8988T (cell line): ENCODE results near the gene GET3.
"Not testable (repeated sequence)": the region's sequence is repeated elsewhere in the genome, so short reads cannot be mapped to it uniquely, and the experiment has no call there.

ENCODE experiments used
- DNase-seq: peaks from one replicate; pipeline ENCODE4 v3.0.0; 2011

Gene GET3

DNA sequence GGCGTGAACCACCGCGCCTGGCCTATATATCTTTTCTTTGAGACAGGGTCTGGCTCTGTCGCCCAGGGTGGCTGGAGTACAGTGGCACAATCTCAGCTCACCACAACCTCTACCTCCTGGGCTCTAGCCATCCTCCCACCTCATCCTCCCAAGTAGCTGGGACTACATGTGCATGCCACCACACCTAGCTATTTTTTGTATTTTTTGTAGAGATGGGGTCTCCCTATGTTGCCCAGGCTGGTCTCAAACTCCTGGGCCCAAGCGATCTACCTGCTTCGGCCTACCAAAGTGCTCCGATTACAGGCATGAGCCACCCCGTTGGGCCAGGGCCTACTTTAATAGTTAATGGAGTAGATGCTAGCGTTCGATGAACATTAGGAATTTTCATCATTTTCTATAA is 17.0 kb upstream of the GET3 start:
- DNase-seq: no peak

DNA sequence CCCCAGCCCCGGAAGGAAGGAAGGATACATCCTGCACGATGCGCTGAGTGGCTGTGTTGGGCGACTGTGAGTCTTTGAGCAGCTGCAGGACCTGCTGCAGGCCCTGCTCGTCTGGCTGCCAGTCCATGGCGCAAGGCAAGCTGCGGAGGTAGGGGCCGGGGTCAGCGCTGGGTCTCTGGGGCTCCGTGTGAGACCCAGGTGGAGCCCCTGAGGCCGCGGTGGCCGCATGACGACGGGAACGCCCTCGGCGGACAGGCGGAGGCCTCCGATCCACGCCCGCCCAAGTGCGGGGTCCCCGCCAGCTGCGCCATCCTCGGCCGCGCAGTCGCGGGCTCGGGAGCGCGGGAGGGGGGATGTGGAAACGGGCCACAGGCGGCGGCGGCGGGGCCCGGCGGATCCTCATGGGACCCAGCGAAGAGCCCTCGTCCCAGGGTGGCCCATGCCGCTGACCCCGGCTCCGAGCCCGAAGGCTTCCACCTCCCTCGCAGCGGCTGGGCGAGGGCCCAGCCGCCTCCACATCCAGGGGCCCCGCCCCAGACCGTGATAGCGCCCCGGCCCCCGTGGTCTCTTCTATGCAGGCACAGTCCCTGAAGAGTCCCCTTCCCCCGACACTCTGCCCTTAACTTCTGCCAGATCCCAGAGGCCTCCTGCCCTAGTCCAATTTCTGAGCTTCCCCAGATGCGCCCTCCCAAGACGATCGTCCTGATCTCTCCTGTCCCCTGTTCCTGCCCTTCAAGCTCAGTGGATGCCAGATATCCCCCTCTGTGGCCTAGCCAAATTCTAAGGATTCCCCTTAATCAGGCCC is 16.2 kb upstream of the GET3 start:
- no peak for DNase-seq

DNA sequence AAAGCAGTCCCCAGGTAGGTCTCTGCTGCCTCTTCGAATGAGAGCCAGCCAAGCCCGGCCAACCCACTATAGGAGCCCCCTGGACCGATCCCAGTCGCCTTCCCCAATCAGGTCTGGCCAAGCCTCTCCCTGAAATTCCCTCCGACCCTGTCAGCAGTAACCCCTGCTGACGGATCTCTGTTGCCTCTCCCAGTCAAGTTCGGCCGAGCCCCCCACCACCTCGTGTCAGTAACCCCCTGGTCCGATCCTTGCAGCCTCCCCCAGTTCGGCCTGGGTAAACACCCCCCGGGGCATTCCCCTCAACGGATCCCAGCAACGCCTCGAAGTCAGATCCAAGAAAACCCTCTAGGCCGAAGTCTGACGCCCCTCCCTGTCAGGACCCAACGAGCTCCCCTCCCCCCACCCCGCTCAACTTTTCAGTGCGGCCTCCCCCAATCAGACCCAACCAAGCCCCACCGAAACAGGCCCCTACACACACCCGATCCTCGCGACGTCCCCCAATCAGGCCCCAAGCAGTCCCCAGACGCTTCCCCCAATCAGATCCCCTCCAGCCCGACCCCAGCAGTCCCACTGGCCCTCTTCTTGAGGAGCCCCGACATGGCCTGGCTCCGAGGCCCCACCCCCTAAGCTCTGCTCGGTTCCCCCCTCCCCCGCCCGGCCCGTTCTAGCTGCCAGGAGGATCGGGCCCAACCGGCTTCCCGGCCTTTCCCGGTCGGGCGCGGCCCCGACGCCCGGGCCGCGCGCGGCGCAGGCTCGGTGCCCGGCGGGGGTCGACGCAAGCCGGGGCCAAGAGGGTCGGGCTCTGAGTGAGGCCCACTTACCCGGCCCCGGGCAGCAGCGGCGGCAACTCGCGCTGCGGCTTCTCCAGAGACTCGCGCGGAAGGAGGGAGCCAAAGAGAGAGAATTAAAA is 15.4 kb upstream of the GET3 start:
- DNase-seq: no peak

- DNase-seq: peak; percentile 95
Measured at GRCh38 chr19:12722566-12723380, 14.5 kb upstream of the GET3 start.

GRCh38 chr19:12723381-12723640 is 14.0 kb upstream of the GET3 start:
- DNase-seq: no peak

DNA sequence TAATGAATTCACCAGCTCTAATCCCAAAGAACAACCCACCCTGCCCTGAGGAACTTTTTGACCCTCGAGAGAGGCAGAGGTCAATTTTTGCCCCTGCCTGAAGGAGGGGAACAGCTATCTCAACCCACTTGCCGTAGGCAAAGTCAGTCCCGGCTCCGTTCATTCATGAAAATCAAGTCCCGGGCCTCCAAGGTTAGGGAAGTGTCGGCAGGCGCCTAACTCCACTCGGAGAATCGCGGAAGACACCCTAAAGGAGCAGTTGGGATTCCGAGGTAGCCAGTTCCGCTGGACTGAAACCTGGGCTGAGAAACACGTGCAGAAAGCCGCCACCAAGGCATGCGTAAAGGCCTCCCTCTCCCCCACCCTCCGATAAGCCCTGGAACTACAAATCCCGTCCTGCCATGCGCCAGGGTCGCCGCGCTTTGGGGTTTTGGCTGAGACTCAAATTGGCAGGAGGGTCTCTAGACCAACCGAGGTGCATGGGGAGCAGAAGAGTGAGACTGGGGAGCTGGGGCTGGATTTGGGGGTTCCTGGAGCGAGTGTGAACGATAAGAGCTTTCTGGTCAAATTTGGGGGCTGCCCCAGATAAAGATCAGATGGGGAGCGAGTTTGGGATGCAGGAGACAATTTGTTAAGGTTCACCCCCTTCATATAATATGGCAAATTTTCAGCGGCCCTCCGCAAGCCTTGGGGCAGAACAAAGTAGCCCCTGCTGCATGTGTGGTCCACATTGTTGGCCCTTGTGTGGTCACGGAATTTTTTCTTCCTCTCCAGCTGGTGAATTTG is 13.5 kb upstream of the GET3 start, which contains the start of gene TNPO2:
TSS of gene TNPO2 (minus strand) at position 292 of the 786 bp plus-strand sequence. CDS start 2,955 bp downstream, outside the sequence.
- no peak for DNase-seq

DNA sequence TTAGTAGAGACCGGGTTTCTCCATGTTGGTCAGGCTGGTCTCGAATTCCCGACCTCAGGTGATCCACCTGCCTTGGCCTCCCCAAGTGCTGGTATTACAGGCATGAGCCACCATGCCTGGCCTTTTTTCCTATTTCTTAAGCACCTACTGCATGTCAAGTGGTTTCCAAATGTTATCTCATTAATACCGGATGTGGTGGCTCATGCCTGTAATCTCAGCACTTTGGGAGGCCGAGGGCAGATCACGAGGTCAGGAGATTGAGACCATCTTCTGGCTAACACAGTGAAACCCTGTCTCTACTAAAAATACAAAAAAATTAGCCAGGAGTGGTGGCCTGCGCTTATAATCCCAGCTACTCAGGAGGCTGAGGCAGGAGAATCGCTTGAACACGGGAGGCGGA is 11.7 kb upstream of the GET3 start:
- DNase-seq: not testable (repeated sequence)

DNA sequence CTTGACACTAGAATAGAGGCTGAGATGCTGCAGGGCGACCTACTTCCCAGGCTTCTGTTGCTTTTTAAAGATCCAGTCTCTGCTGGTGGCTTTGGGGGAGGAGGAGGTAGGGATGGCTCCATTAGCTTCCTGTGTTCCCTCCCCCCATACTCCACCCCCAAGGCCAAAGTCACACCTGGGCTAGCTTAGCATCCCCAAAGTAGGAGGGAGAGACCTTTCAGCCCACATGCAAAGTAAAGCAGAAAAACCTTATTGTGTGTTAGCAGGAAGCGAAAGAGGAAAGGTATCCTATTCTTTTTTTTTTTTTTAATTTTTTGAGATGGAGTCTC is 10.3 kb upstream of the GET3 start:
- DNase-seq: no peak

DNA sequence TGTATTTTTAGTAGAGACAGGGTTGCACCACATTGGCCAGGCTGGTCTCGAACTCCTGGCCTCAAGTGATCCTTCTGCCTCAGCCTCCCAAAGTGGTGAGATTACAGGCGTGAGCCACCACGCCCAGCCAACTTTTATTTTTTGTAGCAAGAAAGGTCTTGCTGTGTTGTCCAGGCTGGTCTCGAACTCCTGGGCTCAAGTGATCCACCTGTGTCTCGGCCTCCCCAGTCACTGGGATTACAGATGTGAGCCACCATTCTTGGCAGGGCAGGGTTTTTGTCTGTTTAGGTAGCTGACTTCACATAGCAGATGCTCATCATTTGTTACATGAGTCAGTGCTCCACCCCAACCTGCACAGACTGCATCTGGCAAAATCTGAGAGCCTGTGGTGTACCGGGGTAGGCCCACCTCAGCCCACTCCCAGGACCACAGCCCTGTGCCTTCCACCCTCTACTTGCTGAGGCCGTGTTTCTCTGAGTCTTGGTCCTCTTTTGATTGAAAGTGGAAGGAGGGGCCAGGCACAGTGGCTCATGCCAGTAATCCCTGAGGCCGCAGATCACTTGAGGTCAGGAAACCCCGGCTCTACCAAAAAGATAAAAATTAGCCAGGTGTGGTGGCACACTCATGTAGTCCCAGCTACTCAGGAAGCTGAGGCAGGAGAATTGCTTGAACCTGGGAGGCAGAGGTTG is 9.4 kb upstream of the GET3 start:
- no peak for DNase-seq

- no peak for DNase-seq
Measured at GRCh38 chr19:12730064-12730463, 7.2 kb upstream of the GET3 start.

- DNase-seq: no peak
Measured at GRCh38 chr19:12731337-12731736, 6.0 kb upstream of the GET3 start.

DNA sequence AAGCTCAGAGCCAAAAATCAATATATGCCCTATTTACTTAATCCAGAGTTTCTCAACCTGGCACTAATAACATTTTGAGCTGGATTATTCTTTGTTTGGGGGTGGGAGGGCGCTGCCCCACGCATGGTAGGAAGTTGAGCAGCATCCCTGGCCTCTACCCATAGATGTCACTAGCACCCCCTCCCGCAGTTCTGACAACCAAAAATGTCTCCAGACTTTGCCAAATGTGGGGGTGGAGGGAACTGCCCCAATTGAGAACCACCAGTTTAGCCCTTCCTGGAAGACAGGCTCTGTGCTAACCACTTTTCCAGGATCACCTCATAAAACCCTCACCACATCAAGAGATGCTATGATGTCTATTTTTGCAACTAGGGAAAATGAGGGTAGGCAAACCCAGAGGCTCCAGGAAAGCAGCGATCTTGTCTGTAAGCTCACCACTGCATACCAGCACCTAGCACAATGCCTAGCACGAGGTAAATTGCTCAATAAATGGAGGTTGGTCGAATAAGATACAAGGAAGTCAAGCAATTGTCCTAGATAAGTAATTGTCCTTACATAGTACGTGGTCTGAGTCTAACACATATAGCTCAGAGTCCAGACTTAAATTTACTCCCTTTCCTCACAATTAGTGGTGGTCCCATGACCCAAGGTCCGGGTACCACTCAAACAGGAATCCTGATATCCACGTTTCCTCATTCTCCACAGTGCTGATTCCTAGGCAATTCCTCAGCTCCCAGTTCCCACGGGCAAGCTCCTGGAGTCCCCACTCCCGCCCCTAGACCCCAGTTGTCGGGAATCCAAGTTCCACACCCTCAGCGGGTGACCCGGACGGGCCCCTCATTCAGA is 3.7 kb upstream of the GET3 start:
- no peak for DNase-seq

- no peak for DNase-seq
Measured at GRCh38 chr19:12737835-12738351, 596 bp downstream of the GET3 start.

DNA sequence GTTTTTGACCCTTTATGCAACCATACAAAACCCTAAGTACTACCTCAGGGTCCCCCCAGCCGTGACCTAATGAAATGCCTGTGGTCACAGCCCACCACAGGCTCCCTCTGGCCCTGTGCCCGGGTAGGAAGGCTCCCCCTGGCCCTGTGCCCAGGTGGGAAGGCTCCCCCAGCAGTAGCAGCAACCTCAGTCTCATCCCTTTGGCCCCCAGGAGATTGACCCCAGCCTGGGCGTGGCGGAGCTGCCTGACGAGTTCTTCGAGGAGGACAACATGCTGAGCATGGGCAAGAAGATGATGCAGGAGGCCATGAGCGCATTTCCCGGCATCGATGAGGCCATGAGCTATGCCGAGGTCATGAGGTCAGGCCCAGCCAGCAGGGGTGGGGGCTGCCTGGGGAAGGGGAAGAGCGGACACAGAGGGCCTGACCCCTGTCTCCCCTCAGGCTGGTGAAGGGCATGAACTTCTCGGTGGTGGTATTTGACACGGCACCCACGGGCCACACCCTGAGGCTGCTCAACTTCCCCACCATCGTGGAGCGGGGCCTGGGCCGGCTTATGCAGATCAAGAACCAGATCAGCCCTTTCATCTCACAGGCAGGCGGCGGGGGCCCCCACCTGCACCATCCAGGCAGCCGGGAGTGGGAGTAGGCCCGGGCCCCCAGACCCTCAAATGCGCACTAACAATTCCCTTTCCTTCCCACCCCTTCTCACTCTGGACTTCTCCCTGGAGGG is 8.0 kb downstream of the GET3 start:
- no peak for DNase-seq

DNA sequence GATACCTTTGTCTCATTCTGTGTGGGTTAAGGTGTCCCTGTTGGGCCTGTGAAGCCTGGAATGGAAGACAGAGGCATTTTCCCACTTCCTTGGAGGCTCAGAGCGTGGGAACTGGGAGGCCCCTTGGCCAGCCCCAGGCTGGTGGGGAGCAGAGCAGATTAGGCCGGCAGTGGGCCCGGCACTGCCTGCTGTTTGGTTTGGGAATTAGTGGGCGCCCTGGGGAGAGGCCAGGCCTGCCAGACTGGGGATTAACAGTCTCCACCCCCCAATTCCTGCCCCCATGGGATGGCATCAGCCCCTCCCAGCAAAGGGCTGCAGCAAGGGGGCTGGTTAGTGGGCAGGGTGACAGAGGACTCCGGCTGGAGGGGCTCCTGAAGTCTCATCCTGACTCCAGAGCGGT is 11.2 kb downstream of the GET3 start:
- DNase-seq: peak; percentile 13

DNA sequence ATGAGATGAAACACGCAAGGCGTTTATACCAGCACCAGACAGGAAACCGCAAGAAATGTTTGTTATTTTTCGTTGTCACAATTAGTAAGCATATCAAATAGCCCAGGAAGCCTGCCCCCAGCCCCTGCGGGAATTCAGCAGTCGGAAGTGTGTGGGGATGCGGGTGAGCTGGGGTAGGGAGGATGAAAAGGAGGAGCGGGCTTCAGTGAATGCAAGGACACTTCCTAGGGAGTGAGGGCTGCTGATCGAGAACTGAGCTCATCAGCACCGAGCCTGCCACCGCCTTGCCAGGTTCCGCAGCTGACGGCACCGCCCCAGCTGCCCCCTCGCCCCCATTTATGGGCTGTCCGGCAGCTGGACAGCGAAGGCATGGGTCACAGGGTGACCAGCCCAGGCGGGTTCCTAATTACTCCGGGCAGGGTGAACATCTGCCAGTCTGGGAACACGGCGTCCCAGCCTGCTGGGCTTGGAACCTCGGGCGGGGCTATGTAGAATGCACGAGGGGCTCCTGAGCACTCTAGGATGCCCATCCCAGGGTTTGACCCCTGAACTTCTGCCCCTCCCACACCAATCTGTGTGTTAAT is 12.7 kb downstream of the GET3 start:
- DNase-seq: no peak

DNA sequence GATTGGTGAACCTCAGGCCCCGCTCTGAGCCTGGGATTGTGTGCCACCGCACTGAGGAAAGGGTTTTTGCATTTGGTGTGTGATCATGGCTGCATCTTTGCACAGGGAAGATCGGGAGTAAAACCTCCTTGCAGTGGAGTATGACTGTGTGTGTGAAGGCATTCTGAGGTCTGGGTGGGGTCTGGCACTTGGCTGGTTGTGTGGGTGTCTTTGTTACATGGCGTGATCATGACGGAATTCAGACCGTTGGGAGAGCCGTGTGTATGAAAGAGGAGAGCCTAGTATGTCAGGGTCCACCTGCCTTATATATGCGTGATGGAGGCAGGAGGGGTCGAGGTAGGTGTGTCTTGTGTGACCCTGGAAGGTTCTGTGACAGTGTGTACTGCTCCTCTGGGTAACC is 13.6 kb downstream of the GET3 start:
- no peak for DNase-seq

DNA sequence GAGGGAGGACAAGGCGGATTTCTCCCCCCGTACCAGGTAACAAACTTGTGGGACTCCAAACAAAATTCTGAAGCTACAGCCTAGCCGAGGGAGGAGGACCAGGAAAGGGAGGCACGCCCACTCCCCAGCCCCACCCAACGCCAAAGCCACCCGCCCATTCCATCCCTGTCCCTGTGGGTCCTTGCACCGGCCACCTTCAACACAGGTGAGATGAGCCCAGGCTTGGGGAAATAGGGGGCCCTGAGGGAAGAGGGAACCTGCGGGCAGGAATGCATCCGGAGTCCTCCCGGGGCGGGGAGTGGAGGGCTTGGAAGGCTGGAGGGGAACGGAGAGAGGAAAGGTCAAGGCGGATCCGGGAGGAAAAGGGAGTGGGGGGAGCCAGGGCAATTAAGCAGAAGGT is 14.3 kb downstream of the GET3 start, which contains the start of gene BEST2:
TSS of gene BEST2 (plus strand) at position 157 of the 400 bp plus-strand sequence. CDS start 802 bp downstream, outside the sequence.
- DNase-seq: no peak

- no peak for DNase-seq
Measured at GRCh38 chr19:12752056-12752781, 14.9 kb downstream of the GET3 start.
